ENCODE results near the gene CCP110.

CCP110 gene

DNA sequence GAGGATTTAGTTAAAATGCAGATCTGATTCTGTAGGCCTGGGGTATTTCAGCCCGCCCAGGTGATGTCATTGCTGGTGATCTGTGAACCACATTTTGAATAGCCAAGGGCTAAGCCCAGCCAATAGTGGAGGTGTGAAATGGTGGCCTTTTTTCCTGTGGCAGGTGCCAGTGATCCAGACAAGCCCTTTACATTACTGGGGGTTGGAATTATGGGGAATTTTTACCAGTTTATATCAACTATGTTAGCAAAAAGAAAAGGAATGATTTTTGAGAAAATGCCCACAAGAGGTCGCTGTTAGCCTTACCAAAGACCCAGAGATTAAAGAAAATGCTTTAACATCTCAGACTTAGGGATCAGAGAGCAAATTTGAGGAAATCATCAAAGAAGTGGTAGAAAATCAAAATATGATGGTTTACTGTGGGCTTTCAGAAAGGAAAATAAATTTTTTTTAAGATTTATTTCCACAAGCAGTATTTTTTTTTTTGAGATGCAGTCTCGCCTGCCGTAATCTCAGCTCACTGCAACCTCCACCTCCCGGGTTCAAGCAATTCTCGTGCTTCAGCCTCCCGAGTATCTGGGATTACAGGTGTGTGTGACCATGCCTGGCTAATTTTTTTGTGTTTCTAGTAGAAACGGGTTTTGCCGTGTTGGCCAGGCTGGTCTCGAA, 35.6 kb downstream of the CCP110 start:
- peak; percentile 57 for DNase-seq (ENCODE audit: low read depth)
- TF ChIP-seq, protein P1, sequence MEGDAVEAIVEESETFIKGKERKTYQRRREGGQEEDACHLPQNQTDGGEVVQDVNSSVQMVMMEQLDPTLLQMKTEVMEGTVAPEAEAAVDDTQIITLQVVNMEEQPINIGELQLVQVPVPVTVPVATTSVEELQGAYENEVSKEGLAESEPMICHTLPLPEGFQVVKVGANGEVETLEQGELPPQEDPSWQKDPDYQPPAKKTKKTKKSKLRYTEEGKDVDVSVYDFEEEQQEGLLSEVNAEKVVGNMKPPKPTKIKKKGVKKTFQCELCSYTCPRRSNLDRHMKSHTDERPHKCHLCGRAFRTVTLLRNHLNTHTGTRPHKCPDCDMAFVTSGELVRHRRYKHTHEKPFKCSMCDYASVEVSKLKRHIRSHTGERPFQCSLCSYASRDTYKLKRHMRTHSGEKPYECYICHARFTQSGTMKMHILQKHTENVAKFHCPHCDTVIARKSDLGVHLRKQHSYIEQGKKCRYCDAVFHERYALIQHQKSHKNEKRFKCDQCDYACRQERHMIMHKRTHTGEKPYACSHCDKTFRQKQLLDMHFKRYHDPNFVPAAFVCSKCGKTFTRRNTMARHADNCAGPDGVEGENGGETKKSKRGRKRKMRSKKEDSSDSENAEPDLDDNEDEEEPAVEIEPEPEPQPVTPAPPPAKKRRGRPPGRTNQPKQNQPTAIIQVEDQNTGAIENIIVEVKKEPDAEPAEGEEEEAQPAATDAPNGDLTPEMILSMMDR (IDR thresholded peaks at IDR 0.05; ENCODE audit: insufficient read depth, low read depth, low read length, missing control alignments) = peak; percentile 55
- no peak overlapping the region for H3K4me3 ChIP-seq (ENCODE audit: low read length)

DNA sequence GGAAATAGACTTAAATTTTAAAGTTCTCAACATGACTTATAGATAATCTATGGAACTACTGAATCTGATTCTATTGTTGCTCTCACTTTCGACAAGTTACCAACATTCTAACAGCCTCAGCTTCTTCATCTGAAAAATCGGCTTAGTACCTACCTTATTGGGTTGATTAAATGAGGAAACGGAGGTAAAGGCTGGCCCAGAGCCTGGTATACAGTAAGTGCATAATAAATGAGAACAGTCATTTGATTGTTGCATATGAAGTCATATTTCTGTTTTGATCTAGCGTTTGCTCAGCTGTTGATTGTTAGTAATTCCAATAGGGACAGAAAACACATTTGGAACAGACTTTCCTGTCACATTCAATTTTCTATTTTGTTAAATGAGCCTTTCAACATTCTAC, 36.3 kb downstream of the CCP110 start:
- DNase-seq (ENCODE audit: low read depth) = no peak
- H3K4me3 ChIP-seq (ENCODE audit: low read length) = no peak overlapping the region
- TF ChIP-seq, protein P1 (IDR thresholded peaks at IDR 0.05; ENCODE audit: insufficient read depth, low read depth, low read length, missing control alignments) = no peak

DNA sequence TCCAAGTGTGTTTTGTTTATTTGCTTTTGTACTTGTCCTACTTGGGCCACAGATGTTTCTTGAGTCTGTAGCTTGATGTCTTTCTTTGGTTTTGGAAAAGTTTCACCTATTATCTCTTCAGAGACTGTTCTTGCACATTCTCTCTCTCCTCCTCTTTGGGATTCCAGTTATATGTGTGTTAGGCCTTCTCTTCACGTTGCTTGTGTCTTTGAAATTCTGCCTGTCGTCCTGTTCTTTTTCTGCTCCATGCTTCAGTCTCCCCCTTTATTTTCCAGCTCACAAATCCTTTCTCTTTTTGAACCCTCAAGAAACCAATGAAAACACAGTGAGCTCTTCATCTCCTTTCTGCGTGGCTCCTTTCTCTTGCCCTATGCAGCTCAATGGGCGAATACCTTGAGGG, 39.6 kb downstream of the CCP110 start:
- no peak for DNase-seq (ENCODE audit: low read depth)
- TF ChIP-seq, protein P1 (IDR thresholded peaks at IDR 0.05; ENCODE audit: insufficient read depth, low read depth, low read length, missing control alignments) = no peak
- H3K4me3 ChIP-seq (ENCODE audit: low read length) = no peak overlapping the region

DNA sequence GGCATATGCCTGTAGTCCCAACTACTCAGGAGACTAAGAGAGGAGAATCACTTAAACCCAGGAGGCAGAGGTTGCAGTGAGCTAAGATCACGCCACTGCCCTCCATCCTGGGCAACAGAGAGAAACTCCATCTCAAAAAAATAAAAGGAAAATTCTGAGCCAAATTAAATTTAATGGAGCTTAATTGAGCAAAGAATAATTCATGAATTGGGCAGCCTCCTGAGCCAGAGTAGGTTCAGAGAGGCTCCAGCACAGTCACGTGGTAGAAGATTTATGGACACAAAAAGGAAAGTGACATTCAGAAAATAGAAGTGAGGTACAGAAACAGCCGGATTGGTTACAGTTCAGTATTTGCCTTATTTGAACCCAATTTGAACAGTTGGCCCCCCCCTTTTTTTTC, 42.6 kb downstream of the CCP110 start:
- TF ChIP-seq, protein P1 (IDR thresholded peaks at IDR 0.05; ENCODE audit: insufficient read depth, low read depth, low read length, missing control alignments) = no peak
- DNase-seq (ENCODE audit: low read depth) = no peak
- no peak overlapping the region for H3K4me3 ChIP-seq (ENCODE audit: low read length)

DNA sequence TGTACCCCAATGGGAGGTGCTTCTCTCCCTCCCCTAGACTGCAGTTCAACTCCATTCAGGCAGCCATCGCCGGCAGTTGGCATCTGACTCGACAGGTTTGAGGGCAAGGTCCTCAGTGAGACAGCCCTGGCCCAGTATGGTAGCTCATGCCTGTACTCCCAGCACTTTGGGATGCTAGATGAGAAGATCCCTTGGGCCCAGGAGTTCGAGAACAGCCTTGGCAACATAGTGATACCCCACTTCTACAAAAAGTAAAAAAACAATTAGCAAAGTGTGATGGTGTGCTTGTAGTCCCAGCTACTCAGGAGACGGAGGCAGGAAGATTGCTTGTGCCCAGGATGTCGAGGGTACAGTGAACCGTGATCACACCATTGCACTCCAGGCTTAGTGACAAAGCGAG, 43.8 kb downstream of the CCP110 start:
- H3K4me3 ChIP-seq (ENCODE audit: low read length) = no peak overlapping the region
- TF ChIP-seq, protein P1 (IDR thresholded peaks at IDR 0.05; ENCODE audit: insufficient read depth, low read depth, low read length, missing control alignments) = no peak
- DNase-seq (ENCODE audit: low read depth) = no peak

DNA sequence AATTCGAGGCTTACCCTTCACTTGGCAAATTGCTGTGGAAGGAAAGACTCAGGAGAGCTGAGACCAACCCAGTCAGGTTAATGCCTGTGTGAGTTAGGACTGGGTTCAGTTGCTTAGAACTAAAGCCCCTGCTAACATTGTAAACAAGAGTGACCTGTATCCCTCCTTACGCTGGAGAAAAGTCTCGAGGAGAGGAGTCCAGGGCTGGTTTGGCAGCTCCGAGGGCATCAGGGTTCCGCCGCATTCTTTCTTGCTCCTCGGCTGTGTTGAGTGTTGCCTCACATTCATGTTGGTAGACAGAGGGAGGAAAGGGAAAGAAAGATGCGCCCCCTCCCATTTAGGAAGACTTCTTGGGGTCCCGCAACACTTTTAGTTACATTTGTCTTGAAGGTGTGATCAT, 50.3 kb downstream of the CCP110 start:
- no peak for DNase-seq (ENCODE audit: low read depth)

More for the DNA sequence above, 50.3 kb downstream of the CCP110 start:
- TF ChIP-seq, protein P1 (IDR thresholded peaks at IDR 0.05; ENCODE audit: insufficient read depth, low read depth, low read length, missing control alignments) = no peak
- no peak overlapping the region for H3K4me3 ChIP-seq (ENCODE audit: low read length)
